ENCODE results near the gene ITPKA.

The ITPKA gene

GRCh38 chr15:41490355-41490754 lies 3.3 kb upstream of the ITPKA start:
- H3K36me3 ChIP-seq (ENCODE audit: control insufficient read depth, insufficient read depth, low read length) = no peaks in the 10 kb centered on the region
- no peaks in the 10 kb centered on the region for H3K9me3 ChIP-seq (ENCODE audit: control insufficient read depth, low read length)
- no peak overlapping the region for H3K4me3 ChIP-seq (ENCODE audit: extremely low read depth, insufficient read depth, low read length, poor library complexity, severe bottlenecking)
- H3K27ac ChIP-seq (ENCODE audit: low read depth, low read length, severe bottlenecking) = no peak overlapping the region
- WGBS, 2 experiments (ENCODE audit: insufficient coverage in 2 of 2) = 44 to 100% methylated on average over 1 to 2 of the region's 4 CpGs
- peaks cover 27% of the 10 kb centered on the region for H3K4me1 ChIP-seq (ENCODE audit: control insufficient read depth, insufficient read depth, low read length, poor library complexity, severe bottlenecking)

DNA sequence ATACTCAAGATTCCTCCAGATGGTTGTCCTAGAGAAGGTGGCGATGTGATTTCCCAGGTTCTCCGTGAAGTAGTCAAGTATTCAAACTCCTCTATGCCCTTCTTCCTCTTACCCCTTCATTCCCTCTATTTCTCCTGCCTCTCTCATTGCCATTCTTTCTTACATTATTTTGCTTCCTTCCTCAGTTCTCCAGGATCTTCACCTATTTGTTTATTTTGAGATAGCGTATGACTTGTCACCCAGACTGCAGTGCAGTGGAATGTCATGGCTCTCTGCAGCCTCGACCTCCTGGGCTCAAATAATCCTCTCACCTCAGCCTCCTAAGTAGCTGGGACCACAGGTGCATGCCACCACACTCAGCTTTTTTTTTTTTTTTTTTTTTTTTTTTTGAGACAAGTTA lies 1.8 kb upstream of the ITPKA start:
- no peaks in the 10 kb centered on the region for H3K9me3 ChIP-seq (ENCODE audit: control insufficient read depth, low read length)
- no peaks in the 10 kb centered on the region for H3K36me3 ChIP-seq (ENCODE audit: control insufficient read depth, insufficient read depth, low read length)
- H3K27ac ChIP-seq (ENCODE audit: low read depth, low read length, severe bottlenecking) = no peak overlapping the region
- no peak overlapping the region for H3K4me3 ChIP-seq (ENCODE audit: extremely low read depth, insufficient read depth, low read length, poor library complexity, severe bottlenecking)
- peaks cover 35% of the 10 kb centered on the region for H3K4me1 ChIP-seq (ENCODE audit: control insufficient read depth, insufficient read depth, low read length, poor library complexity, severe bottlenecking)
- 95 to 100% methylated on average over 3 to 4 of the region's 4 CpGs for WGBS, 2 experiments (ENCODE audit: insufficient coverage in 2 of 2)

- Histone ChIP-seq H3K4me1 (ENCODE audit: control insufficient read depth, insufficient read depth, low read length, poor library complexity, severe bottlenecking) (peaks cover 35% of the 10 kb centered on the region), H3K4me3 (ENCODE audit: extremely low read depth, insufficient read depth, low read length, poor library complexity, severe bottlenecking) (peak overlapping the region; percentile 46), H3K36me3 (ENCODE audit: control insufficient read depth, insufficient read depth, low read length) (no peaks in the 10 kb centered on the region), H3K9me3 (ENCODE audit: control insufficient read depth, low read length) (no peaks in the 10 kb centered on the region), H3K27ac (ENCODE audit: low read depth, low read length, severe bottlenecking) (peak overlapping the region; percentile 37)
- 3 to 9% methylated on average over 10 to 13 of the region's 15 CpGs for WGBS, 2 experiments (ENCODE audit: insufficient coverage in 2 of 2)
These were observed 973 bp upstream of the ITPKA start for GRCh38 chr15:41492597-41493204.

- no peak overlapping the region for H3K27ac ChIP-seq (ENCODE audit: low read depth, low read length, severe bottlenecking)
- no peaks in the 10 kb centered on the region for H3K9me3 ChIP-seq (ENCODE audit: control insufficient read depth, low read length)
- WGBS, 2 experiments (ENCODE audit: insufficient coverage in 2 of 2) = 0 to 1% methylated on average over 28 to 39 of the region's 41 CpGs
These were observed 172 bp downstream of the ITPKA start for GRCh38 chr15:41493902-41494189.

DNA sequence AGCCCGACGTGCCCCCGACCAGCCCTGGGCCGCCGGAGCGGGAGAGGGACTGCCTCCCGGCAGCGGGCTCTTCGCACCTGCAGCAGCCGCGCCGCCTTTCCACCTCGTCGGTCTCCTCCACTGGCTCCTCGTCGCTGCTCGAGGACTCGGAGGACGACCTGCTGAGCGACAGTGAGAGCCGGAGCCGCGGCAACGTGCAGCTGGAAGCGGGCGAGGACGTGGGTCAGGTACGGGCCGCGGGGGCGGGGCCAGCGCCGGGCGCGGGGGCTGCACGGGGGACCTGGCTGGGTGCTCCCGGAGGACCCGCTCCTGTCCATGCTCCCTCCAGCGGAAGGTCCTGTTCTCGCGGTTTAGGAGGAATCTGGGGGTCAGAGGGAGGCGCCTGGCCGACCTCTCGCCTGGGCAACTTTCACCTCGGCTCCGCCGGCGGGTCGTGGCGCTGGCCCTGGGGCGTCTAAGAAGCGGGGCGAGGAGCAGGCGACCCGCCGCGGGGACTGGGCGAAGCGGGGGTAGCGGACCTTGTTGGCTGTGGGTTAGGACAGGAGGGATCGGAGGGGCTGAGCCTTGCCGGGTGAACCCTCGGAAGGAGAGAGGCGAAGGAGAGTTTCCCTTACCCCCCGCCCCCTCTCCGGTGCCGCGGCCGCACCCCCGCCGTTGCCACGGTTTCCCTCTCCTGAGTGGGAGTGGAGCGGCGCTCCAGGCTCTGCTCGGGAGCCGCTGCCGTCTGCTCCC lies 682 bp downstream of the ITPKA start:
- Histone ChIP-seq H3K4me1 (ENCODE audit: control insufficient read depth, insufficient read depth, low read length, poor library complexity, severe bottlenecking) (peaks cover 35% of the 10 kb centered on the region), H3K4me3 (ENCODE audit: extremely low read depth, insufficient read depth, low read length, poor library complexity, severe bottlenecking) (peak overlapping the region; percentile 27), H3K27ac (ENCODE audit: low read depth, low read length, severe bottlenecking) (no peak overlapping the region), H3K36me3 (ENCODE audit: control insufficient read depth, insufficient read depth, low read length) (no peaks in the 10 kb centered on the region), H3K9me3 (ENCODE audit: control insufficient read depth, low read length) (no peaks in the 10 kb centered on the region)
- 1 to 2% methylated on average over 45 to 59 of the region's 77 CpGs for WGBS, 2 experiments (ENCODE audit: insufficient coverage in 2 of 2)

More at GRCh38 chr15:41493902-41494189, 172 bp downstream of the ITPKA start:
- H3K36me3 ChIP-seq (ENCODE audit: control insufficient read depth, insufficient read depth, low read length) = no peaks in the 10 kb centered on the region
- peaks cover 35% of the 10 kb centered on the region for H3K4me1 ChIP-seq (ENCODE audit: control insufficient read depth, insufficient read depth, low read length, poor library complexity, severe bottlenecking)
- peak overlapping the region; percentile 27 for H3K4me3 ChIP-seq (ENCODE audit: extremely low read depth, insufficient read depth, low read length, poor library complexity, severe bottlenecking)

DNA sequence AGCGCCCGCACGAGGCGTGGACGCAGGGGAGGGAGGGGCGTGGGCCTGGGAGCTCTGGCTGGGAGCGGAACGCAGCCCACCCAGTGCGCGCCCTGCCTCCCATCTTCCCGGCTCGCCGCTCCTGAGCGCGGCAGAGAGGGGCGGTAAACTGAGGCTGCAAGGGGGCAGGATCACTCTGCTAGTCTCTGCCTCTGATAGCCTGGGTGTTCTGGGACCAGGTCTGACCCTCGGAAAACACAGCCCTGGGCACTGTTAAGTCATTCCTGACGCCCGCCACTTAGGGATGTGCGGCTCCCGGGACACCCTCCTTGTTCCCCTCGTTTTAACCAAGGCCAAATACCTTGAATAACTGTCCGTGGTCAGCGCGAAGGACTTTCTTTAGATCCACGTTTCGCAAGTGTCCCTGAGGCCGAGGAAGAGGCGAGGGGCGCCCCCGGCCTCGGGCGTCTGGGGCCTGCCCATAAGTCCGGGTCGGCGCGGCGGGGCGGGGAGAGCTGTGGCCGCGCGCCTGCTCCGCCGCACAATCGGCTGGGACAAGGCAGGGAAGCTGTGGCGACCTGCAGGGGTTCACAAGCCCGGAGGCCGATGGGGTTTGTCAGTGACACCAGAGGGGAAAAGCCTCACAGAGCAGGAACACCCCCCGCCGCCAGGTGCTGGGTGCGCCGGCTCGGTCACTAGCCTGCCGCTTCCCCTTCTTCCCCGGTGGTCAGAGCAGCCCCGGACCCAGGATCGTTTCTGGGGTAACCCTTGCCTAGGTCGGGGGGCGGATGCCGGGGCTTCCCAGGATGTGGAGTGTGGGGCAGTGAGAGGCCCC lies 1.5 kb downstream of the ITPKA start:
- Histone ChIP-seq H3K4me3 (ENCODE audit: extremely low read depth, insufficient read depth, low read length, poor library complexity, severe bottlenecking) (peak overlapping the region; percentile 27), H3K4me1 (ENCODE audit: control insufficient read depth, insufficient read depth, low read length, poor library complexity, severe bottlenecking) (peaks cover 35% of the 10 kb centered on the region), H3K36me3 (ENCODE audit: control insufficient read depth, insufficient read depth, low read length) (no peaks in the 10 kb centered on the region), H3K27ac (ENCODE audit: low read depth, low read length, severe bottlenecking) (no peak overlapping the region), H3K9me3 (ENCODE audit: control insufficient read depth, low read length) (no peaks in the 10 kb centered on the region)
- 2 to 4% methylated on average over 44 to 59 of the region's 60 CpGs for WGBS, 2 experiments (ENCODE audit: insufficient coverage in 2 of 2)

GRCh38 chr15:41495736-41496599 lies 2.3 kb downstream of the ITPKA start:
- peaks cover 30% of the 10 kb centered on the region for H3K4me1 ChIP-seq (ENCODE audit: control insufficient read depth, insufficient read depth, low read length, poor library complexity, severe bottlenecking)
- 6 to 9% methylated on average over 49 to 56 of the region's 59 CpGs for WGBS, 2 experiments (ENCODE audit: insufficient coverage in 2 of 2)
- no peak overlapping the region for H3K27ac ChIP-seq (ENCODE audit: low read depth, low read length, severe bottlenecking)
- H3K9me3 ChIP-seq (ENCODE audit: control insufficient read depth, low read length) = no peaks in the 10 kb centered on the region
- H3K4me3 ChIP-seq (ENCODE audit: extremely low read depth, insufficient read depth, low read length, poor library complexity, severe bottlenecking) = peak overlapping the region; percentile 27
- H3K36me3 ChIP-seq (ENCODE audit: control insufficient read depth, insufficient read depth, low read length) = no peaks in the 10 kb centered on the region

GRCh38 chr15:41498657-41499056 lies 5.0 kb downstream of the ITPKA start:
- H3K4me3 ChIP-seq (ENCODE audit: extremely low read depth, insufficient read depth, low read length, poor library complexity, severe bottlenecking) = no peak overlapping the region
- no peaks in the 10 kb centered on the region for H3K36me3 ChIP-seq (ENCODE audit: control insufficient read depth, insufficient read depth, low read length)
- H3K4me1 ChIP-seq (ENCODE audit: control insufficient read depth, insufficient read depth, low read length, poor library complexity, severe bottlenecking) = peaks cover 23% of the 10 kb centered on the region
- WGBS, 2 experiments (ENCODE audit: insufficient coverage in 2 of 2) = 67% methylated on average over 1 of the region's 2 CpGs; no CpG with 5 or more reads in 1 of the 2 experiments
- no peaks in the 10 kb centered on the region for H3K9me3 ChIP-seq (ENCODE audit: control insufficient read depth, low read length)
- no peak overlapping the region for H3K27ac ChIP-seq (ENCODE audit: low read depth, low read length, severe bottlenecking)

DNA sequence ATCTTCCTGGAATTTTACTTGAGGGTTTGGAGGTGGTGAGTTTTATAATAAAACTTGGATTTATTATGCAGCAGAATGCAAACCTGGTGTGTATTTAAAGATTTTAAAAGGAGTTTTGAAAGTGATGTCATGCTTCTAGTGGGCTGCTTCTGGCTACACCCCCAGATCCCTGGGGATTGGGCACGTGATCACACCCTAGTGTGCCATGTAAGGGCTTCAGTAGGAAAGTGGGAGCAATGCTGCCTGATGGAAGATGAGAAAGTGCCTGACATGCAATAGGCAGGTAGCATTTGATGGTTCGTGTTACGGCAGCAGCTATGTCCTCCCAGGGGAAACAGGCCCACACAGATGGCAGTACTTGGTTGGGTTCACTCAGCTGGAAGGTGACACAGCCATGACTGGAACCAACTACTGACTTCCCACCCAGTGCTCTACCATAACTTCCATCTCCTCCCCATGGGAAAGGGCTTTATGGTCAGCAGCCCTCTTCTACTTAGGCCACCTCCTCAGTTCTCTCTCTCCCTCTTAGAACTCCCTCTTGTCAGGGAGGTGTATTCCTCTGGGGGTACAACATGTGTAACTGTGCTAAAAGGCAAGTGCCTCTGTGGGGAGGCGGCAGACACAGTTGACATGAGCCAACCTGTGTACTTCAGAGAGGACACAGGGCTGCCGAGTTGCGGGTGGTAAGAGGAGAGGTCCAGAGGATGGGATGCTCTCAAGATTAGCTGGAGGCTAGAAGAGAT lies 5.6 kb downstream of the ITPKA start:
- Histone ChIP-seq H3K9me3 (ENCODE audit: control insufficient read depth, low read length) (no peaks in the 10 kb centered on the region), H3K36me3 (ENCODE audit: control insufficient read depth, insufficient read depth, low read length) (no peaks in the 10 kb centered on the region), H3K4me1 (ENCODE audit: control insufficient read depth, insufficient read depth, low read length, poor library complexity, severe bottlenecking) (peaks cover 23% of the 10 kb centered on the region), H3K4me3 (ENCODE audit: extremely low read depth, insufficient read depth, low read length, poor library complexity, severe bottlenecking) (no peak overlapping the region), H3K27ac (ENCODE audit: low read depth, low read length, severe bottlenecking) (no peak overlapping the region)
- WGBS, 2 experiments (ENCODE audit: insufficient coverage in 2 of 2) = 66 to 94% methylated on average over 3 to 4 of the region's 6 CpGs
